H9 (cell line): ENCODE results near the gene APCDD1. TPM values are rescaled to one million over a fixed set of nuclear protein-coding genes. Genes with fewer than 3 reads are reported as not detected.

Experiments
- DNase-seq: peaks from one replicate; pipeline ENCODE4 v3.0.0-alpha.2; 2017
- H2AFZ ChIP-seq: one replicate; pipeline ENCODE4 v1.6.1; 2013; ENCODE audit warnings: mild to moderate bottlenecking, low read length, control low read depth, moderate library complexity
- H2AK5ac ChIP-seq: 2 replicates; pipeline ENCODE4 v1.6.1; 2013; ENCODE audit warnings: low read length, control low read depth, mixed read lengths; ENCODE audit not compliant: insufficient read length
- H2BK120ac ChIP-seq: one replicate; pipeline ENCODE4 v1.6.1; 2013; ENCODE audit warnings: low read depth, mild to moderate bottlenecking, low read length, control low read depth, inconsistent platforms; ENCODE audit not compliant: poor library complexity, severe bottlenecking
- H2BK12ac ChIP-seq: 2 replicates; pipeline ENCODE4 v1.6.1; 2013; ENCODE audit warnings: low read length, control low read depth, mixed read lengths, low read depth; ENCODE audit not compliant: insufficient read length
- H2BK15ac ChIP-seq: 2 replicates; pipeline ENCODE4 v1.6.1; 2013; ENCODE audit warnings: low read depth, low read length, control low read depth
- H2BK20ac ChIP-seq: one replicate; pipeline ENCODE4 v1.6.1; 2013; ENCODE audit warnings: low read depth, mild to moderate bottlenecking, low read length, control low read depth, inconsistent platforms; ENCODE audit not compliant: poor library complexity, severe bottlenecking
- H2BK5ac ChIP-seq: 2 replicates; pipeline ENCODE4 v1.6.1; 2013; ENCODE audit warnings: low read length, control low read depth, mixed read lengths; ENCODE audit not compliant: insufficient read length
- H3K14ac ChIP-seq: 2 replicates; pipeline ENCODE4 v1.6.1; 2013; ENCODE audit warnings: low read length, control low read depth; ENCODE audit not compliant: insufficient read depth
- H3K18ac ChIP-seq: 2 replicates; pipeline ENCODE4 v1.6.1; 2013; ENCODE audit warnings: low read depth, mild to moderate bottlenecking, mixed read lengths, low read length, control low read depth; ENCODE audit not compliant: insufficient read length
- H3K23ac ChIP-seq: 2 replicates; pipeline ENCODE4 v1.6.1; 2013; ENCODE audit warnings: low read length, control low read depth, mixed read lengths, low read depth; ENCODE audit not compliant: insufficient read length
- H3K23me2 ChIP-seq: 2 replicates; pipeline ENCODE4 v1.6.1; 2013; ENCODE audit warnings: low read depth, mild to moderate bottlenecking, mixed read lengths, low read length, control low read depth; ENCODE audit not compliant: insufficient read length, poor library complexity, severe bottlenecking
- H3K27ac ChIP-seq: 2 replicates; pipeline ENCODE4 v1.5.1; 2013; ENCODE audit warnings: low read length, control low read depth, mixed read lengths, low read depth; ENCODE audit not compliant: insufficient read length
- H3K27me3 ChIP-seq: 2 replicates; pipeline ENCODE4 v1.6.1; 2013; ENCODE audit warnings: low read length, control low read depth, inconsistent platforms; ENCODE audit not compliant: insufficient read depth
- H3K4ac ChIP-seq: 2 replicates; pipeline ENCODE4 v1.6.1; 2013; ENCODE audit warnings: low read depth, mild to moderate bottlenecking, control low read depth, inconsistent platforms, low read length, moderate library complexity
- H3K4me1 ChIP-seq: 2 replicates; pipeline ENCODE4 v1.6.1; 2013; ENCODE audit warnings: low read length, control low read depth, inconsistent platforms; ENCODE audit not compliant: insufficient read depth
- H3K4me2 ChIP-seq: 2 replicates; pipeline ENCODE4 v1.6.1; 2013; ENCODE audit warnings: low read length, control low read depth, mixed read lengths; ENCODE audit not compliant: insufficient read length, insufficient read depth
- H3K56ac ChIP-seq: 2 replicates; pipeline ENCODE4 v1.6.1; 2013; ENCODE audit warnings: low read depth, mild to moderate bottlenecking, mixed read lengths, low read length, control low read depth; ENCODE audit not compliant: insufficient read length
- H3K79me1 ChIP-seq: 2 replicates; pipeline ENCODE4 v1.6.1; 2013; ENCODE audit warnings: low read depth, mild to moderate bottlenecking, moderate library complexity, low read length, control low read depth, inconsistent platforms; ENCODE audit not compliant: insufficient read depth, poor library complexity, severe bottlenecking
- H3K79me2 ChIP-seq: 2 replicates; pipeline ENCODE4 v1.6.1; 2013; ENCODE audit warnings: low read length, control low read depth, inconsistent platforms; ENCODE audit not compliant: insufficient read depth
- H3K9ac ChIP-seq: 2 replicates; pipeline ENCODE4 v1.6.1; 2013; ENCODE audit warnings: low read length, control low read depth, mixed read lengths; ENCODE audit not compliant: insufficient read length; ENCODE audit errors: extremely low read depth
- H3K9me3 ChIP-seq: one replicate; pipeline ENCODE4 v1.6.1; 2013; ENCODE audit warnings: low read depth, low read length, inconsistent platforms; ENCODE audit not compliant: control insufficient read depth
- H3T11ph ChIP-seq: one replicate; pipeline ENCODE4 v1.6.1; 2013; ENCODE audit warnings: mild to moderate bottlenecking, low read length, control low read depth, inconsistent platforms
- H4K20me1 ChIP-seq: one replicate; pipeline ENCODE4 v1.6.1; 2013; ENCODE audit not compliant: control insufficient read depth, insufficient read length, insufficient read depth
- H4K5ac ChIP-seq: 2 replicates; pipeline ENCODE4 v1.6.1; 2013; ENCODE audit warnings: low read depth, mild to moderate bottlenecking, mixed read lengths, low read length, control low read depth; ENCODE audit not compliant: insufficient read length
- H4K8ac ChIP-seq: replicated peaks from 2 replicates; pipeline ENCODE4 v1.6.1; 2013; ENCODE audit warnings: low read length, control low read depth, mixed read lengths, low read depth; ENCODE audit not compliant: insufficient read length
- H4K91ac ChIP-seq: 2 replicates; pipeline ENCODE4 v1.6.1; 2013; ENCODE audit warnings: low read depth, mild to moderate bottlenecking, moderate library complexity, mixed read lengths, low read length, control low read depth; ENCODE audit not compliant: insufficient read length
- H3K27ac Mint-ChIP-seq, 3 experiments: 2 replicates in 2 of 3; 3 replicates in 1 of 3; pipeline ENCODE4 v1.8.0; 2020 to 2021; ENCODE audit warnings: mixed read lengths in 3 of 3, mild to moderate bottlenecking in 1 of 3, moderate library complexity in 1 of 3
- H3K27me3 Mint-ChIP-seq: 2 replicates; pipeline ENCODE4 v1.8.0; 2021; ENCODE audit warnings: low read depth, mild to moderate bottlenecking, moderate library complexity, mixed read lengths
- H3K36me3 Mint-ChIP-seq, 3 experiments: 2 replicates in 2 of 3; 3 replicates in 1 of 3; pipeline ENCODE4 v1.8.0; 2020 to 2021; ENCODE audit warnings: low read depth in 3 of 3, mixed read lengths in 3 of 3; ENCODE audit not compliant: insufficient read depth in 1 of 3
- H3K4me1 Mint-ChIP-seq, 2 experiments: 2 replicates each; pipeline ENCODE4 v1.8.0; 2020; ENCODE audit warnings: mixed read lengths in 2 of 2
- H3K4me3 Mint-ChIP-seq, 2 experiments: 2 replicates in 1 of 2; 3 replicates in 1 of 2; pipeline ENCODE4 v1.8.0; 2020 to 2021; ENCODE audit warnings: mild to moderate bottlenecking in 2 of 2, mixed read lengths in 2 of 2, moderate library complexity in 1 of 2
- H3K9me3 Mint-ChIP-seq, 2 experiments: 2 replicates in 1 of 2; 3 replicates in 1 of 2; pipeline ENCODE4 v1.8.0; 2020; ENCODE audit warnings: mild to moderate bottlenecking in 2 of 2, mixed read lengths in 2 of 2, moderate library complexity in 1 of 2
- CTCF ChIP-seq: fragments of 200-600 bp; sonication (generic); conservative IDR thresholded peaks from 3 replicates; pipeline ENCODE4 v1.8.0; 2021; ENCODE audit warnings: antibody characterized with exemption, mild to moderate bottlenecking
- WGBS: extraction: QIAGEN DNeasy Blood & Tissue Kit; methylation state at CpG from one replicate; pipeline ENCODE4 v1.1.7; 2013; ENCODE audit warnings: missing lambda C conversion rate, low lambda C conversion rate, mixed read lengths; ENCODE audit not compliant: insufficient read length; ENCODE audit errors: extremely low coverage; 5-methylcytosine and 5-hydroxymethylcytosine counted together
- total RNA-seq: library from RNA; stranded (reverse); gene quantifications from 2 replicates; pipeline ENCODE4 v1.2.1, GENCODE V29; 2021

The APCDD1 gene
- total RNA-seq, 1 experiment from 2014 or later: 1.8 TPM

- no peak overlapping the region for H2BK120ac ChIP-seq
- no peak overlapping the region for H2BK12ac ChIP-seq
- WGBS: no CpG with 5 or more reads among the region's 2 CpGs
- TF ChIP-seq CTCF: no peak
- no peak overlapping the region for H3K56ac ChIP-seq
- H3K23ac ChIP-seq: no peak overlapping the region
- H3K27ac ChIP-seq: no peak overlapping the region
- no peaks in the 10 kb centered on the region for H3K9me3 ChIP-seq
- no peaks in the 10 kb centered on the region; the same call in 1 of the 2 replicates for H3K4me1 ChIP-seq
- no peak overlapping the region for H2AK5ac ChIP-seq
- H3K14ac ChIP-seq: no peak overlapping the region
- Mint-ChIP-seq H3K27ac (no peak overlapping the region; a peak in 1 of 7 replicates), H3K4me3 (no peak overlapping the region), H3K36me3 (no peaks in the 10 kb centered on the region; a peak in 1 of 7 replicates), H3K4me1 (peaks cover 17% of the 10 kb centered on the region in 2 experiments), H3K9me3 (peaks cover 0 to under 1% of the 10 kb centered on the region in 2 experiments; a peak in 1 of 5 replicates), H3K27me3 (peaks cover 2% of the 10 kb centered on the region; the same call in 1 of the 2 replicates)
- H2BK20ac ChIP-seq: no peak overlapping the region
- no peaks in the 10 kb centered on the region for H4K20me1 ChIP-seq
- no peak overlapping the region for H3K18ac ChIP-seq
- no peak overlapping the region for H4K91ac ChIP-seq
- no peak overlapping the region for H3K4ac ChIP-seq
- H3K23me2 ChIP-seq: peaks cover 4% of the 10 kb centered on the region
- H2BK5ac ChIP-seq: no peak overlapping the region
- H4K5ac ChIP-seq: no peak overlapping the region
- no peak overlapping the region for H2BK15ac ChIP-seq
- H3K27me3 ChIP-seq: no peaks in the 10 kb centered on the region
- H4K8ac ChIP-seq: no peak overlapping the region
- no peak for DNase-seq
- H2AFZ ChIP-seq: no peak overlapping the region
- H3K79me2 ChIP-seq: peaks cover 8% of the 10 kb centered on the region; the same call in 1 of the 2 replicates
- no peak overlapping the region for H3T11ph ChIP-seq
- no peak overlapping the region for H3K4me2 ChIP-seq
- H3K79me1 ChIP-seq: peaks cover 2% of the 10 kb centered on the region
- no peak overlapping the region for H3K9ac ChIP-seq
These were observed 68.1 kb downstream of the APCDD1 start for GRCh38 chr18:10522574-10522973.
